SKM-1 treated with dmso at 0.1 percent for 144 hours (cell line): ENCODE data around the gene EIF2D.
"Not testable (repeated sequence)": the region's sequence is repeated elsewhere in the genome, so short reads cannot be mapped to it uniquely, and the experiment has no call there.

Experiments used
- DNase-seq: peaks from one replicate; lab custom pipeline; 2025; ENCODE audit not compliant: unreplicated experiment; lab: John Stamatoyannopoulos, UW

Gene EIF2D

GRCh38 chr1:206612129-206612876 lies at the start of gene EIF2D:
TSS of gene EIF2D (minus strand) at chr1:206612465. CDS start at chr1:206612342, 123 bp downstream.
- DNase-seq: peak; percentile 94

- DNase-seq: no peak
These were observed 49.0 kb upstream of the EIF2D start for GRCh38 chr1:206661161-206661820.

DNA sequence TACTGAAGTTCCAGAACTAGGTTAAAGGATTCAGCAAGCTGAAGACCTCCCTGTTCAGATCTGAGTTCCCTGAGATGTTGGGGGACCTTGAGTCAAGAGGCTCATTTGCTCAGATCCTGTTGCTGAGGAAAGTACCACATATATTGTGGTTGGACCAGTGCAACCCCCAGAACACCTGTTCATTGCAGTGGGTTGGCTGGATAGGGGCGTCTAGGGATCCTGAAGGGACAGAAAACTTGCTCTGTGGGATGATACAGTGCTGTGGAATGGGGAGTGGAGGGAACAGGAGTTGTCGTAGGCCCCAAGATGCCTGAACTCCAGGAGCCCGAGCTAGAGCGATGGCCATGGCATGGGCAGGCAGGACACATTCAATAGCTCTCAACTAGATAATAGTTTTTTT lies 47.9 kb upstream of the EIF2D start:
- DNase-seq: no peak

DNA sequence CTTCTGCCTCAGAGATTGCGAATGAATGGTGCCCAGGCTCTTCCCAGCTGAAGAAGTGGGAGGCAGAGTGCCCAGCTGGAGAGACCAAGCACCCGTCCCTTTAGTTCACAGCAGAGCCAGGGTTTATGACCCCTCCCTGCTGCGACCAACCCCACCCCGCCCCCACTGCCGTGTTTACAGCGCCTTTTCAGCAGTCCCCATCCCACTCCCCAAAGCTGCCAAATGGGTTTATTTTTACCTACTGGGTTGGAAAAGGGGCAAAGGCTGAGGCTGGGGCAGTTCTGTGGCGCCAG lies 46.7 kb upstream of the EIF2D start:
- no peak for DNase-seq

DNA sequence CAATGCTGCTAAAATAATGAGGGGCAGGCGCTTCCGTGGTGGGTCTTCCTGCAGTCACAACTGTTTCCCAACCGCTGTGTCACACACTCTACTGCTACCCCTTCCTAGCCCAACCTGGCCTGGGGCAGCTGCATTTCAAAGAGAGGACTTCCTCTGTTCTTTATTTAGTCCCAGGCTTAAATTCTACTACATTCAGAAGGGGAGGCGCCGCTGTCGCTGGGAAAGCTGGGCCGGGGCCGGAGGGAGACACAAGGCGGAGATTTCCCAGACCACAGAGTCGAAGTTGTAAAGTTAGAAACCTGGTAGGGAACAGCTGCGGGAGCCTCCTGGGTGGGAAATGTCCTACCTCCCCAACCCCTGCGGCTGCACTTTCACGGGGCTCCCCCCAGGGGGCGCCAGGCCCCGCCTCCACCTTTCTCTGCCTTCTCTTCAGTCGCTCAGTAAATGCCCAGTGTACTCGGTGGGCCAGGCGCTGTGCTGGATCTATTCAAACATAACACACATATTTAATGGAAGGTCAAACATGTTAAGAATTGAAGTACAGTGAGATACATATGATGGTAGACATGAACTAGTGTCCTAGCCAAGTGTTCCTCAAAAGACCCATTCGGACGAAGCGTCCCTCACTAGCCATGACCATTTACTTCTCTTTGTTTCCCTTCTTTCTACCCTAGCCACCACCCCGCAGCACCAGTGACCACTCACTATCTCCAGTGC lies 46.2 kb upstream of the EIF2D start:
- DNase-seq: peak; percentile 69

DNA sequence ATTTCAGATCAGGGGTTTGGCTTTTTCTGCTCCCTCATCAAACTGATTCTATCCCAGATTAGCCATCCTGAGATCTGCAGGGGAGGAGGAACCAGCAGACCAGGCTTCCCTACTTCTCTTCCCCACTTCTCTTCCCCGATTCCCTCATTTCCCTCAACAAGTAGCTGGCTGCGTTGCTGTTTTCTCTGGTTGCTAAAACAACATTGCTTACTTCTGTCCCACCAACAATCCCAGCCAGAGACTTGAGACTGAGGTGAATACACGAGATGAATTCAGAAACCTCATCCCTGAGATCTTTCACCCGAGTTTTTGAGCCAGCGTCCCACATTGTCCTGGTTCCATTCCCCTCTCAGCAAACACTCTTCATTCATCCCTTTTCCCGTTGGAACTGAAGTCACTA lies 45.5 kb upstream of the EIF2D start:
- DNase-seq: no peak

DNA sequence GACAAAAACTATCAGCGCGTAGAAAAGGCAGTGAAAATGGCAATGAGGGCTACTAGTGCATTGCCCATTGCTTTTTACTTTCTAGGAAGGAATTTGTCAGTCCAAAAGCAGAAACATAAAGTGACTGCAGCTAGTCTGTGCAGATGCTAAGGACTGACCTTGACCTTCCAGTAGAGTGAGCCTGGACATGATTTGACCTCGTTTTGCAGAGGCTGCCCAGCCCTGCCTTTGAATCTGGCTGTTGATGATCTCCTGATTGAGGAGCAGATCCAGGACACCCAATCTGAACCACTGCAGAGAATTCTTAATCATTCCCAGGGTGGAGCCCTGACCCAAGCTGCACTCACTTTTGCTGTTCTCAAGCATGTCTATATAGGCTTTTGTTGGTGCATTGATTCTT lies 44.7 kb upstream of the EIF2D start:
- DNase-seq: no peak

- DNase-seq: no peak
These were observed 43.2 kb upstream of the EIF2D start for GRCh38 chr1:206655471-206655882.

DNA sequence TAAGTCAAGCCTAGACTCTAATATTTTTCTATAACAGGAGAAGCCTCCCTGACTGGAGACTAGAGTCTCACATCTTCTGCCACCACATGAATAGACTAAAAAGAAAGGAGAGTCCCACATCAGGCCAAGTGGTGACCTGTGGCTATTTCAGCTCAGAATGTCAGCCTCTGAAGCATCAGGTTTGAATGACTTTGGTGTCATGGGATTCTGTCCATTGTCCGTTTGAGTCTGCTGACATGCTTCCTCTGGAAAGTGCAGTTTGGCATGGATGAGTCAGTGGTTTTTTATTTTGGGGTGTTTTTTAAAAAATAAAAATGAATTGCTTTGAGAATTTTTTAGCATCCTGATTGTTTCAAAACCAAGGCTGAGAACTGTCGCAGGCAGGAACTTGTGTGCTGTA lies 42.6 kb upstream of the EIF2D start:
- no peak for DNase-seq

DNA sequence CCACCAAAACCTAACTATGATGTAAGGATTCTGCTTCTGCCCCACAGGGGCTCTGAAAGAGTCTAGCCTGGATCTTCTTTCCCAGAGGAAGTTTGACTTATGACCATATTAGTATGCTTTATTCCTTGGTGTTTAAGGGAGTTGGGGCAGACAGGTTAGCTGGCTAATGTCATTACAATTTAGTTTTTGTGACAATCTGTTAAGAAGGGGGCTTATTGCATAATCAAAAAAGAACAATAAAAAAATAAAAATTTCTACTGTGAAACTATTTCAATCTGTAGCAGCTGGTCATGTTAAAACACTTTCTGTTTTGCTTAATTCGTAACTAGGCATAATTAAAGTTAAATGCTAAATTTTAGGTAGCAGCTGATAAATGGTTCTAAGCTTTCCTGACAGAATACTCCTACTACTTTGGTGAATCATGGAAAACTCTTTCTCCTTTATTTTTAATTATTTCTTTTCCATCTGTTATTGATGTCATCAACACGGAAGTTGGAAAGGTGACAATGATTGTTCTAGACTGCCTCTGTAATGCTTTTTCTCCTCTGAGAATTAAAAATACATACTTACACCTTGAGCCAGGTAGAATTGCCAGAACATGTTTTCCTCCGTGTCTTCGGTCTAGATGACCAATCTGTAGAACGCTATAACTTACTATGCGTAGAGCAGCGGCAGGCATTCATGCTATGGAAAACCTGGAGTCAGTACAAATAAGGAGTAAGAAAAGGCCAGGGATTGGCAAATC lies 41.6 kb upstream of the EIF2D start:
- DNase-seq: no peak

DNA sequence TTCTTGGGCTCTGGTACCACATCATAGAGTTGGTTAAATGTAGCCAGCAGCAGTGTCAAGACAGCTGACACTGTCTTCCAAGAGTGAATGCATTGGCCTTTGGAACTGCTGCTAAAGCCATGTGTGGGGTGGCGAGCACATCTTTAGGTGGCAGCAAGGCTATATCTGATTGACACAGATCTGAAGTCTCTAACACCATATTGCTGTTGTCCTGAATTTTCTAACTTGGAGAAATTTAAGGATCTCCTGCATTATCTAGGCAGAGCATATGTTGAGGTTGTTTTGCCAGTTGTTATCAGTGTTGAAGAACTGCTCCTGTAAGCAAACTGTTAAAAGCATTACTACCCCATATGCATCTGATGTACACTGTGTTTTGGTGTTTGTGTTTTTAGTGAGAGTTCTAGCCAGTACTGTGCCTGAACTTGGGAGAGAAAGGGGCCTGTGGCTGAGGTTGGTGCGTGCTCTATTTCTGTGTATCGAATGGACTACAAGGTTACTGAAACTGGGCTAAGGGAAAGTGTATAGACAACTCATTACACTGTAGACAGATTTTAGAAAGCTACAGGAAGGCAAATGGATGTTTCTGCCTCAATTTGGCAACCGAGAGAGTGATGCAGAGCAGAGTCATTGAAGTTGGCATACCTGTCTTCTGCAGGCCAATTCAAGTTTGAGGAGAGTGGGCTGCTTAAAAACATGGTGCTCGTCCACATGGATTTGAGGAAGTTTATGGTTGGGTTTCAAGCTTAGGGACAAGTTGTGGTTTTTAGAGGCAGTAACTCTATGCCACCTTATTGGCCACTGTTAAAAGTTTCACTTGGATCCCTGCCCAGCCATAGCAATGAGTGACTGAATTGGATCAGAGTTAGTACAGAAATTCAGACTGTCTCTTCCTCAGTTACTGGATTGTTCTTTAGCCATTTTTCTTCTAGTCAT lies 40.0 kb upstream of the EIF2D start:
- peak; percentile 29 for DNase-seq

DNA sequence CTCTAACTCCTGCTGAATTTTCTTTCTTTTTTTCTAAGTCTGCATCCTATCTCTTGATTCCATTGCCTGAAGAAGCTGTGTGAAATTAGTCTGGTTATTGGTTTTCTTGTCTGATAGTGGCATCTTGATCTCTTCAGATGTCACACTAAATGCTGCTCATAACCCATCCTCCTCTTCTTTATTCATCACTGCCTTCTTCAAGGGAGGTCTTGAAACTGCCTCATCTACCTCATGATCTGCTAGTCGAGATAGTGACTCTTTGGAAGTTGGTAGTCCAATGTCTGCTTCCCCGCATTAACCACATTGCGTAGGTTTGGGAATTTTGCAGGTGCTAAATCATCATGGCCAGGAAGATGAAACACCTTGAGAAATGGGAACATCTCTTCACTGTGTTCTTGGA lies 38.7 kb upstream of the EIF2D start:
- no peak for DNase-seq

GRCh38 chr1:206649261-206649921 lies 37.1 kb upstream of the EIF2D start:
- DNase-seq: no peak

DNA sequence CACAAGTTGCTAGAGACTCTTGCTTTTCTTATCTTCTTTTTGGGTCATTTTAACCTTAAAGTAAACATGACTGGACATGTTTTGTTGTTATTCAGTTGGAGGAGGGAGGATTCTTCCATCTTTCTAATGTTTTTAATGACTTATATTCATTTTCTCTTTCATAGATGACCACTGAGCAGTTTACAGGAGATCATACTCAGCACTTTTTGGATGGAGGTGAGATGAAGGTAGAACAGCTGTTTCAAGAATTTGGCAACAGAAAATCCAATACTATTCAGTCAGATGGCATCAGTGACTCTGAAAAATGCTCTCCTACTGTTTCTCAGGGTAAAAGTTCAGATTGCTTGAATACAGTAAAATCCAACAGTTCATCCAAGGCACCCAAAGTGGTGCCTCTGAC lies 35.0 kb upstream of the EIF2D start:
- DNase-seq: no peak

DNA sequence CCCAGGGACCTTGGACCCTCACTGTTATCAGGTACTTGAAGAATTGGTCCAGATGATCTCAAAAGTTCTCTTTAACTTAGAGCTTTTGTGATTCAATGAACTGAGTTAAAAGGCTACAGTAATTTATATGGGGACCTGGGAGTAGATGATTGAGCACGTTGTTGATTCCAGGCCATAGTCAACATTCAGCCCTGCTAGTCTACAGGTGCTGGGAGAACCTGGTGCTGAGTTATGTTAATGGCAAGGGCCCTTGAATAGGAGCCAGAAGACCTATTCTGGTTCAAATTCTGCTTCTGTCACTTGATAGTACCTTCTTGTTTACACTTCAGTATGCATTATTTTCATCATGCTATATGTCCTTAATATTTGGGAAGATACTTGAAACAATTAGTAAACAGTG lies 34.2 kb upstream of the EIF2D start:
- no peak for DNase-seq

DNA sequence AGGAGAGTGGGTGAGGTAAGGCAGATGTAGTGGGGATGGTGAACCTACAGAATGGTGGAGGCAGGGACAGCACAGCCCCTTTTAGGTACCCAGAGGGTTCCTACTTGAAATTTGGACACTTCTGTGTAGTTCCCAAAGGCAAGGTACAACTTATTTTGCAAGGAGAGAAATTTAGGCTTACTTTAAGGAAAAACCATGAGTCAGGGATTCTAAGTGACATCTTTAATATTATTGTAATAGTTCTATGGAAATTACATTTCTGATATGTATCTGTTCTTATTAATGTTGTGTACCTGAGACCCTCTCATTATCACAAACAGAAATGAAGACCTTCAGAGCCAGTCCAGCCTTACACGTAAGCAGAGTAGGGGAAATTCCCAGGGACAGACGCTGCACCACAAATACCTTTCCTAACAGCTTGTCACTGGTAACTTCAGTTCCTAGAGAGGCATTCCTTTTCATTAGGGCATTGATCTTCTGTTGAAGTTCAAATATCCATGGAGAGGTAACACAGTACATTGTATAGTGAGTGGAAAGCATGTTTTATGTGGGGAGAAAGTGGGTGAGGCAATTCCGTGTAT lies 30.9 kb upstream of the EIF2D start:
- no peak for DNase-seq

GRCh38 chr1:206642074-206642473 lies 29.8 kb upstream of the EIF2D start:
- DNase-seq: not testable (repeated sequence)

GRCh38 chr1:206637605-206638004 lies 25.3 kb upstream of the EIF2D start:
- DNase-seq: peak; percentile 32

DNA sequence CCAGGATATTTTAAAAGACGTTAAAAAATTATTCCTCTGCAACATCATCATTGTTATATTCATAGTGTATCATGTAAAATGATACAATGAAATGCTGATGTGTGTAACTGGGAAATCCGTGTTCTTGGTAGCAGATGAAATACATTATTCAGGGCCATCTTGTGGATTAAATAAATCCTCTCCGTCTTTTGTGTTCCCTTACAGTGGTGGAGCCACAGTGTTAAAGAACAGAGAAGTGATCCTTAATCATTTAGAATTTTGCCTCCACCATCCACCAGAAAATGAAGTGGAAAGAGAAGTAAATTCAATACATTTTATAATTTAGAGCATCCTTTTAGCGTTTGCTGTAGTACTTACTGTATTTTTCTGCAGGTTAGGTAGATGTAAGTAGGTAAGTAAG lies 24.4 kb upstream of the EIF2D start:
- DNase-seq: no peak

DNA sequence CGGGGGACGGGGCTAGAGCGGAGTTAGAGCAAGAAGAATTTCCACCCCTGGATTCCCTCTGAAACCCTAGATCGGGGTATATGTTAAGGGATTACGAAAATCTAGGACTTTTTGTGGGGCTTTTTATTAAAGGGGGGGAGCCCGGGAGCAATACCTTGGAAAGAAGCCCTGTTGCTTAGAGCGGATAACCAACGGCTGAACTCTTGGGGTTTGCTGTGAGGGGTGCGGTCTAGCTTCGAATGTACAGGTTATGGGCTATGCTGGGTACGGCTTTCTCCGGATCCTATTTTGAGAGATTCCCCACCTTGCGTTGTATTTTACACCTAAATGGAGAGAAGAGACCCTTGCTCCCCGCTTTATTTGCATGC lies 23.7 kb upstream of the EIF2D start:
- DNase-seq: no peak
